GM18519 (cell line): ENCODE data around the gene SLC25A39.

Source experiments
- ATAC-seq: cut with Tn5 transposase; IDR thresholded peaks from one replicate; pipeline ENCODE4 v1.9.1; 2021; ENCODE audit warnings: mild to moderate bottlenecking, moderate library complexity; ENCODE audit not compliant: unreplicated experiment, low FRiP score

The SLC25A39 gene

DNA sequence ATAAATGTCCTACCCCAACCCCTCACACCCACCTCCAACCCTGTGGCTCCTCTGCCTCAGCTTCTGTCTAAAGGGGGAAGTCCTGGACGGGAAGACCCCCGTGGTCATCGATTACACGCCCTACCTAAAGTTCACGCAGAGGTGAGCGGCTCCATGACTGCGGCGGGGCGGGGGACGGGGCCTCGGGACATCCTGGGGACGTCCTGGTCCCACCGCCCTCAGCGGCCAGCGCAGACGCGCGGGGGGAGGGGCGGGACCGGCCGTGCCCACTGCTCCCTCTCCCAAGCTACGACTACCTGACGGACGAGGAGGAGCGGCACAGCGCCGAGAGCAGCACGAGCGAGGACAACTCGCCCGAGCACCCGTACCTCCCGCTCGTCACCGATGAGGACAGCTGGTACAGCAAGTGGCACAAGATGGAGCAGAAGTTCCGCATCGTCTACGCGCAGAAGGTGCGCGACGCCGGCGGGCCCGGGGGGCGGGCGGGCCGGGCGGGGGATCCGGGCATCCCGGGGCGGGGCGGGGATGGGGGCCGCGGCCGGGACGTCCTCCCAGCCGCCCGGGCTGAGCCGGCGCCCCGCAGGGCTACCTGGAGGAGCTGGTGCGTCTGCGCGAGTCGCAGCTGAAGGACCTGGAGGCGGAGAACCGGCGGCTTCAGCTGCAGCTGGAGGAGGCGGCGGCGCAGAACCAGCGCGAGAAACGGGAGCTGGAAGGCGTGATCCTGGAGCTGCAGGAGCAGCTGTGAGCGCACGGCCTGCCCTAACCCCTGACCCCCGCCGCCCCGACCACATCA is 9.6 kb downstream of the SLC25A39 start:
- no peak for ATAC-seq

DNA sequence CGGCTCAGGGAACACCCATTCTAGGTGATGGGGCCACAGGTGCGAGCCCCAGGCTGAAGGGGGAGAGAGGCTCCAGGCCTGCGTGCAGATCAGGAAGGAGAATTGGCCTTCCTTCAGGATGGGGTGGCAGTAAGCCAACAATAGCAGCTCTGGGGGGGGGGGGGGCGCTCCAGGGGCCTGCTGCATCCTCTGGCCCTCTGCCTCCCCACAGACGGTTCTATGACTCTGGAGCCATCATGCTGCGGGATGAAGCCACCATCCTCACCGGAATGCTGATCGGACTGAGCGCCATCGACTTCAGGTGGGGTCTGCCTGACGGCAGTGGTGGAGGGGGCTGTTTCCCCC is 10.1 kb downstream of the SLC25A39 start:
- ATAC-seq = no peak

DNA sequence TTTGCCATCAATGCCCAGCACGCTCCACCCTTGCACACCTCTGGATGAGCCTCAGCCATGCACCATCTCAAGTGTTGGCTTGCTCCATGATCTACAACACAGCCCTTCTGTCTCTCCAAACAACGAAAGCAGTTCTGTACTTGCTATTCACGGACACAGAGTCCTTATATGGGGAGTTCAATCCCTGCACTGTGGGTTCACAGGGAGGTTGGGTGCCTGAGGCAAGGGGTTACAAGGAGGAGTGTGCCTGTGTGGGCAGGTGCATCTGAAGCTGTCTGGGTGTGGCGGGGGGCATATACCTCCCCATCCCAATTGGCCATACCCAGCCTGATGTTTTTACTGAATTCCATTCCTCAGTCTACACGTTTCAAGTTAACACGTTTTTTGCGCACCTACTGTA is 10.6 kb downstream of the SLC25A39 start:
- ATAC-seq = no peak

DNA sequence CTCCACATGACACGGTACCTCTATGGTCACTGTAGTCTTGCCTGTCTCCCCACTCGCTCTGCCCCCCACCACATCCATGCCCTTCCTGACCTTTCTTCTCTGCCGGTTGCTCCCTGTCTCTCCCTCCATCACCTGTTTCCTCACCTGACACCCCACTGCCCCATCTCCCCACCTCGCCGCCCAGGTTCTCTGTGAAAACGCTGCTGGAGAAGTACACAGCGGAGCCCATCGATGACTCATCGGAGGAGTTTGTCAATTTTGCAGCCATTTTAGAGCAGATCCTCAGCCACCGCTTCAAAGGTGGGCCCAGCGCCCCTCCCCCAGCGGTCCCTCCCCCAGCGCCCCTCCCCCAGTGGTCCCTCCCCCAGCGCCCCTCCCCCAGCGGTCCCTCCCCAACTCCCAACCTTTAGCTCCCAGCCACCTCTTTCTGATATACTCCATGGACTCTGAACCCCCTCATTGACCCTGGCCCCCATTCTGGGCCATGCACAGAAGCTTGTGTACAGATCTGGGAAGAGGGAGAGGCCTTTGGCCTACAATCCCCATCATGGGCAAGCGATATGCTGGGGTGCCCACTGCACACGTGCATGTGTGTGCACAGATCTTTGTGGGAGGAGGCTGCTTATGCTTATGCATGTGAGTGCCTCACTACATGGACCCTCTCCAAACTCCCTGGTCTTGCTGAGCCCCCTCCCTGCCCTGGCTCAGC is 12.1 kb downstream of the SLC25A39 start:
- ATAC-seq = no peak

DNA sequence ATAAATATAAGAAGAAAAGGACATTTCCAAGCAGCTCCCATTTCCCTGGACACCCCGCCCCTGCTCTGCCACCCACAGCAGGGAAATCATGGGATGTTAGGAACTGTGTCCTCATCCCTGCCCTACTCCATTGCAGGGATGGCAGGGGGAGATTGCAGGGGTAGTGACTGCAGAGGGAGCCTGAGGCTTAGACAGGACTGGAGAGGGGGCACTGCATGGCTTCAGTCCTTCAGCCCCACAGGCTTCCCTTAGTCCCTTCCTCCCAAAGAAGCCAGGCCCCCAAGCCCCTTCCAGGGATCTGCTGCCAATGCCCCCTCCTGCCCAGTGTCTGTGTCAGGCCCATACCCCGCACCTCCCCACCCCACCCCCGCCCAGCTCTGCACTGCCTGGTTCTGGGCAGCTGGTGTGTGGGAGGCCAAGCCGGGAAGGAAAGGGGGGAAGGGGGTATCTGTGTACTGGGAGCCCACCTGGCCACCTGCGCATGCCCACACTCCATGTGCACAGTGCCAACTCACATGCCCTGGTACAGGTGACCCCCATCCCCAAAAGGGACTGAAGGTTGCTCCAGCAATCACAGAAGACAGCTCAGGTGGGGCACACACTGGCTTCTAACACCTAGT is 13.0 kb downstream of the SLC25A39 start:
- no peak for ATAC-seq

DNA sequence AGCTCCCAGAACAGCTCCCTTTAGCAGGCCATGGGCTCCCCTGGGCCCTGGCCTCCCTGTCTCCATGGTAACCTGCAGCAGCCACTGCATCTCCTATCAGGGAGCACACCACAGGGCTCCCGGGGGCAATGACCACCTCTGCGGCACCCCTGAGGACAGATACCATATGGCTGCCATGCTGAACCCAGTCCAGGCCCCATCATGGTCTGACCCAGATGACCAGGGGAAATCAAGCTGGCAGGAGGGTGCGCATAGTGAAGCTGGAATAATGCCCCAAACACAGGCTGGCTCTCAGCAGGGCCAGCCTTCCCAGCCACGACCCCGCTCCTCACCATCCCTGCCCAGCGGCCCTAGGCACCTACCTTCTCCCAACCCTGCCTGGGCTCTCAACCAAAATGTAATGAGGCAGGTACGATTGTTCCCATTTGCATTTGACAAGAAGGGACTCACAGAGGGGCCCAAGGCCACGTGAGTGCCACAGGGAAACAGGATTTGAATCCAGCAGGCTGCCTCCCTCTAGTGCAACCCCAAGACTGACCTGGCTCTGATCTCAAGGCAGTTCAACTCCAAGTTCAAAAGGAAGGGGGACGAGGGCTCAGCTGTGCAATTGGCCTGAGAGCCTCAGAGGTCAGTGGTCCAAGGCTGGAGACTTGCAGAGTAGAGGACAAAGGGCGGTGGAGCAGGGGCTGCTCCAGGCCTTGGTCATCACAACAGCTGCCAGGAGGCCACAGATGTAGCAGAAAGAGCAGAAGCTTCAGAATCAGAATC is 13.8 kb downstream of the SLC25A39 start:
- ATAC-seq = no peak

DNA sequence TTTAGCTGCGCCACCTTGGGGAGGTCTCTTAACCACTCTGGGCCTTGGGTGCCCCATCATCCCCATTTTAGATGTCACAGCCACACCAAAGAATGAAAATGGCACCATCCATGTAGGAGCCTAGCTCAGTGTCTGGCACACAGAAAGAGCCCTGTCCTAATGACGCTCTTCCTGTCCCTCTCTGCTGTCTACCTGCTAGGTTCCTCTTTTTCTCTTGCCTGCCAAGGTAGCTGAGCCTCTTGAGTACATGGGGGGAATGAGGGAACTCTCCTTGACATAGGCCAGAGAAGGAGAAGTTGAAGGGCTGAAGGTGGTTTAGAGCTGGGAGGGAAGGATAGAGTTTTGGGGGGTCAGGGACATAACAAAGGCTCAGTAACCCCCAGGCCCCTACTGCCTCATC is 14.4 kb downstream of the SLC25A39 start:
- no peak for ATAC-seq

DNA sequence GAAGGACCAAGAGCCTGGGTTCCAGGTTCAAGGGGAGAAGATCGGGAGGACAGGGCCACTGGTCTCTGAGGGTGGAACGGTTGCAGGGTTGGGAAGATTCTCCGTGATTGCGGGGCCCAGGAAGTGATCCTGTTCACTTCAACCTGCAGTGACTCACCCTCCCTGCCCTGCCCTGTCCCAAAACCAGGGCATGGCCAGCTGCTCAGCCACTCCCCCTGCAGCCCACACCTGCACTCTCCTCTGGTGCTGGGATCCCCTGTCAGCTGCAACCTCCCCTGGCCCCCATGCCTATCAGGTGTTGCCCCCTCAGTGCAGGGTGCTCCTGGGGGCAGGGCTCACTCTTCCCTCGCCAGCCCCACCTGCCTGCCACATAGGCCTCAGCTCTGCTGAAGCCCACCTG is 15.2 kb downstream of the SLC25A39 start:
- no peak for ATAC-seq

DNA sequence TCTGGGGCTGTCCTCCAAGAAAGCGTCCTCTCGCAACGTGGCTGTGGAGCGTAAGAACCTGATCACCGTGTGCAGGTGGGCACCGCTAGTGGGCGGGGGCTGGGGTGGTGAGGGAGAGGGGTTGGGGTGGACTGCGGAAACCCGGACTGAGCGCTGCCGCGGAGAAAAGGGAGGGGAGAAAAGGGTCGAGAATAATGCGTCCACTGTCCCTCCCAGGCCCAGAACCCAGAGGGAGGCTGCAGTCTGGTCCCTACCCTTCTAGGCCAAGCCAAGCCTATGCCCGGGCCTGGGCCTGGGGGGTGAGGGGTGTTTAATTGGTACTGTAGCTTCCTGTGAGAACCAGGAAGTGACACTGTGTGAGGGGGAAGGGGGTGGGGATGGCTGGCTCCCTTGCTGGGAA is 15.8 kb downstream of the SLC25A39 start:
- ATAC-seq = no peak

DNA sequence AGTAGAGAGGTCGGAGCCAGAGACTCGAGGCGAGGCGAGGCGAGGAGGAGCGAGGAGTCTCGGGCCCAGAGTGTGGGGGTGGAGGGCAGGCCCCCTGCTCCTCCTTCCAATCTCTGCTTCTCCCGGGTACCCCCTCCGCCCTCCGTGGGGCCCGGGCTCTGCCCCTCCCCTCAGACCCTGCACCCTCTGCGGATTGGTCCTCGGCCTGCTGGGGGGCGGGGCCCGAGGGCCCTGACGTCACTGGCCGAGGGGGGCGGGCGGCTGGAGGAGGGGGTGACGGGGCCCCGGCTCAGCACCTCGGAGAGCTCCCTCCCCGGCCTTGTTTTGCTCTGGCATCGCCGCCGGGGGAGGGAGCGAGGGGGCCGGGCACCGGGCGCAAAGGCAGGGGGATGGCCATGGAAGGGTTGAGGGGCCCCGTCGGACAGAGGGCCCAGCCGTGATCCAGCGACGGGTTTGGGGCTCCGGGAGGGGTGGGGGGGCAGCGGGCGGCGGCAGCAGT is 16.3 kb downstream of the SLC25A39 start, which contains the start of gene RUNDC3A:
RUNDC3A (plus strand) TSS at position 282 of the 499 bp plus-strand sequence. CDS start 232 bp downstream, outside the sequence.
- ATAC-seq = no peak

DNA sequence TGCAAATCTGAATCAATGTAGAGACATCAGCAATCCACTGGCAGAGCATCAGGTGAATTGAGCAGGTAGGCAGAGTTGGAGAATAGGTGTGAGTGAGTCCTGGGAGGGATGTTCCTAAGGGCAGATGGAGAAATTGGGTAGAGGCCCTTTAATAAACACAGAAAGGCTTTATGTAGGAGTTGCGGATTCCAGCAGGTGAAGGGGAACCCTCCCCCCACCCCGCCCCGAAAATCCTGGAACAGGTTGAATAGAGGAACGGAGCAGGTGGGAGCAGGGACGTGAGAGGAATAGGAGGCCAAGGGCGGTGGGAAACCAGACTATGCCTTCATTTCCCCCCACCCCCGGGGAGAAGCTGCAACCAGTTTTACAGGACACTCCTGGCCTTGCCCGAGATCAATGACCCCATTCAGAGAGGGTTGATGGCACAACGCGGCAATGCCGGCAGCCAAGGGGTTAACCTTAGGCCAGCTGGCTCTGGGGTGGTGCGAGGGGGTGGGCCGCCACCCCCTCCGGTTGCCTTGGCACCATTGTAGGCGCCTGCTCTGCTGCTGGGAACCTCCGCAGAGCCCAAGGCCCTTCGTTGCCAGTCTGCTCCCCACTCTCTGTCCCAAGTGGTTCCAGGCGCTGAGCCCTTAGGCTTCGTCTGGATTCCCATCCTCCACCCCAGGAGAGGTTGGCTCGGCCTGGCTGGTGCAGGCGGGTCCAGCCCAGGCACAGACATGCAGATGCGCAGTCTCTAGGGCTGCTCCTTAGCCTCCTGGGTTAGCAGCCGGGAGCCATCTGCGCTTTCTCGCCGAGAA is 17.0 kb downstream of the SLC25A39 start:
- no peak for ATAC-seq

DNA sequence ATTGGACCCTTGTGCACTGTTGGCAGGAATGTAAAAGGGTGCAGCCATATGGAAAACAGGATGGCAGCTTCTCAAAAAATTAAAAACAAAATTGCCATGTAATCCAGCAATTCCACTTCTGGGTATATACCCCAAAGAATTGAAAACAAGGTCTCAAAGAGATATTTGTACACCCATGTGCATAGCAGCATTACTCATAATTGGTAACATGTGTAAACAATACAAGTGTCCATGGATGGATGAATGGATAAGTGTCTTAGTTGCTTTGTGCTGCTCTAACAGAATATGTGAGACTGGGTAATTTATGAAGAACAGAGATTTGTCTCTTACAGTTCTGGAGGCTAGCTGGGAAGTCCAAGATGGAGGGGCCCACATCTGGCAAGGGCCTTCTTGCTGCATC is 20.0 kb downstream of the SLC25A39 start:
- ATAC-seq = no peak

DNA sequence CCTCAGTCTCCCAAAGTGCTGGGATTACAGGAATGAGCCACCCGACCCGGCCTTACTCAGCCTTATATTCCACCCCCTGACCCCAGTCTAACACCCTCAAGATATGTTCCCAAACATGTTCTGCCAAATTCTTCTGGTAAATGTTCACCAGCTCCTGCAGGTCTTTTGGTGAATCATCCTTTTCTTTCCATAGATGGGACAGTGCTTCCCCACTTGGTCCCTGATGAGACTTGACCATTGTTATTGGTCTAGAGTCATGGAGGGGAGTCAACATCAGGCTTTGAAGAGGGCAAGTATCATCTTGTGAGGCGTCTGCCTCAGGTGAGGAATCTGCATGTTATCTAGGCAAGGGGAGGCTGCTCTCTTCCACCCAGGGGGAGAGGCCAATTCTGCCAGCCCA is 26.6 kb downstream of the SLC25A39 start:
- no peak for ATAC-seq

DNA sequence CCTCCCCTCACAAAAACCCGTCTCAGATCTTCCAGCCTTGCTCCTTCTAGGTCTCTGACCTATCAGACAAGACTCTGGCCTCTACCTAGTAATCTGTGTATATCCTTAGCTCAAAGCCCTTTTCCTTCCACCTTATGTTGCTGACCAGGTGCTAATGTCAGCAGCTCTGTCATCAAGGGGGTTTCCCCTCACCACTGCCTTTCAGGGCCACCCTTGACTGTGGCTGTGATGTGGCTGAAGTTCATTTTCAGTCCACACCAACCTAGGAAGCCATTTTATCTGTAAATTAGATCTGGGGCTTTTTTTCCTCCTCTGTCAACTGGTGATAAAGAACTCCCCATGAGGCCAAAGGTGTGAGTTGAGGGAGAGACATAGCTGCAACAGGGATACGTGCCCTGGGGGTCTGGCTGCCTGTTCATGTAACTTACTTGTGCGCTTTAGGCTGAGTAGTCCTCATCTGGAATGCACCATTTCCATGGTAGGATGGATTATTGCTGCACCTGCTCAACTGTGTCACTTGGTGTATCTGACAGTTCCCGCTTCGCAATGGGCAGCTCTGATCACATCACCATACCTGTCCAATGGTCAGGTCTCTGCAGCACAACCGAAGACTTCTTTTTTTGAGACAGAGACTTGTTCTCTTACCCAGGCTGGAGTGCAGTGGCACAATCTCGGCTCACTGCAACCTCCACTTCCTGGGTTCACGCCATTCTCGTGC is 31.0 kb downstream of the SLC25A39 start:
- no peak for ATAC-seq

DNA sequence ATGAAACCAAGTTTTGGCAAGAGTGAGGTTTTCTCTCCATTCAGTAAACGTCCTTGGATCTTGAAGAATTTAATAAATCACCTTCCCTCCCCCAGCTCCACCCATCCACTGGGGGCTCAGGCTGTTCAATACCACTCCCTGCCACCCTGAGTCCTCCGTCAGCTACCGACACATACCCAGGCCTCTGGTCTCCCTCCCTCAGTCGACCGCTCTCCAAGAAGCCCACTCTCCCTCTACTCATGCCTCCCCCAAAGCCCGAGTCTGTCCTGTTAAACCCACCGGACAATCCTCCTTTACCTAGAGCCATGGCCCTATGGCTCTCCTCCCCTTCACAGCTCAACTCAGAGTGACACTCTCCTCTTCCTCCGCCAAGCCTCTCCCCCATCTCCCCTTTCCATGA is 37.0 kb downstream of the SLC25A39 start:
- no peak for ATAC-seq

DNA sequence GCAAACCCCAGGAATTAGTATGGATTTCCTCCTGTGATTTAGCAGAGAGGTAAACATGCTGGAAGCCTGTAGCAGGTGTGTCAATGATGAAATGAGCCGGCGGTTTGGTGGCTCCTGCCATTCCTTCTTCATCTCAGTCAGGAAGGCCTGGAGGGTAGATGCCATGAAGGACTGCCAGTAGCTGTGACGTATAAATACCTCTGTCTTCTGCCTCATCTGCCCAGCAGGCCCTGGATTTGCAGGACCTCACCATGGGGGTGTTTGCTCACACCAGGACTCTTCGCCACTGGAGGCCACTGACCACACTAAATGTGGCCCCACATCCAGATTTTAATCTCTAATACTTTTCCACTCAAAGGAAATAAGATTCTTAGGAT is 40.6 kb downstream of the SLC25A39 start:
- no peak for ATAC-seq

DNA sequence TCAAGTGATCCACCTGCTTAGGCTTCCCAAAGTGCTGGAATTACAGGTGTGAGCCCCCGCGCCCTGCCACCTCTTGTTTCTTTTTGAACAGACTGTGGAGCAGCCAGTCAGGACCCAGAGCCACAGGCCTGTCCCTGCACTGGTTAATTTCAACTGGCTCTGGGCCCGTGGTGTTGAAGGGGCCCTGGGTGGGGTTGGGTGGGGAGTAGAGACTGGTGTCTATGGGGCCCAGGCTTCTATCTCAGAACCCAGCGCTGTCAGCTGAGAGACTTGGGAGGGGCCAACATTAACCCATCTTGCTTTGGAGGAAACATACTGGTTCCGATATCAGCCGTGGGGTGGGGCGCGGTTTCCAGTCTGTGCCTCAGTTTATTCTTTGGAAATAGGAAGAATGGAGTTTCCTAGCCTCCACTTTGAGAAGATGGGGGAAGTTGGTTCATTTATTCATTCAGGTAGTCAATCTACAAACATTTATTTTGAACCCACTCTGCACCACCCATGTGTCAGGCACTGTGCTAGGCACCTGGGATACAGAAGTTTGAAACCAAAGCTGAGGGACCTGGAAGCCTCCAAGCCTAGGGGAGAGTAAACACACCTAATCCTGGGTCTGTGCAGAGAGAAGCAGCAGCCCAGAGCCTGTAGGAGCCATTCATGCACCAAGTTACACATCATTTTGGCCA is 41.1 kb downstream of the SLC25A39 start:
- no peak for ATAC-seq

DNA sequence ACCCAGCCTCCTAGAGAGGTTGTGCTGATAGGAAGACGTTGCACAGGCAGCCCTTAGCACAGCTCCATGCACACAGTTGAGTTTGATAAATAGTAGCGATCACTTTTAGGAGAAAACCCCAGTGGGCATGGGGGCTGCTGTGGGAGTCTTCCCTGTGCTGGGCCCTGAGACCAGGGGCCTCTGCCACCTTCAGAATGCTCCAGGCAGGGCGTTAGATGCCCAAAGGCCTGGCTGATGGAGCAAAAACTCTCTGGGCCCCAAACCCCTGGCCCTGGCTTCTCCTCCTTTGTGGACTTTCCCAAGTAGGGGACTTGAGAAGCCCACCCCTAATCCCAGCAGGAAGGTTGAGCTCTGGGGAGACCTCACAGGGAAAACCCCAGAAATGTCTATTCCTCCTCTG is 42.4 kb downstream of the SLC25A39 start:
- no peak for ATAC-seq

DNA sequence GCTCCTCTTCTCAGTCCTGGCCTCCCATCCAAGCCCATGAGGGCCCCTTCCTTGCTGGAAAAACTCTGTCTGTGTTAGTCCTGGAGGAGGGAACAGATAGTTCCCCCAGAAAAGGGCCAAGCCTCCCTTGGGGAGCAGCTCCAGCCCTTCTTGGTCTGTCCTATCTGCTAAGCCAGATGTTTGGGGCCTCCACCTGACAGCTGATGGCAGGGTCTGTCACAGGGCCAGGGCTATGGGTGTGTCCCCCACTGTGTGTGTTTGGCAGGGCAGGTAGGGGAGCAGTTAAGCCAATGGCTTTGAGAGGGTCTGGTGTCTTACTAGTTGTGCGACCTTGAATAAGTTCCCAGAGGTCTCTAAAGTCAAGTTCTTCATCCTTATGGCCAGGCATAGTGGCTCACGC is 43.1 kb downstream of the SLC25A39 start:
- ATAC-seq = no peak
